ENCODE results near the gene FLNB. TPM values are rescaled to one million over a fixed set of nuclear protein-coding genes. Genes with fewer than 3 reads are reported as not detected.

Gene FLNB
- total RNA-seq, 4 donors from 2014 or later: 164 to 258 (median 242) TPM

GRCh38 chr3:58177747-58178527, 169.7 kb downstream of the FLNB start:
- Histone ChIP-seq H3K27ac (peak overlapping the region in 1 of 3 donors; percentile 36), H3K36me3 (no peaks in the 10 kb centered on the region), H3K9me3 (no peaks in the 10 kb centered on the region), H3K4me1 (peaks cover 32 to 47% of the 10 kb centered on the region in 2 donors), H3K4me3 (replicated peaks in 1 of 3) (peak overlapping the region in 1 of 3 donors; percentile 26), H3K27me3 (no peaks in the 10 kb centered on the region)
- TF ChIP-seq, protein P1, sequence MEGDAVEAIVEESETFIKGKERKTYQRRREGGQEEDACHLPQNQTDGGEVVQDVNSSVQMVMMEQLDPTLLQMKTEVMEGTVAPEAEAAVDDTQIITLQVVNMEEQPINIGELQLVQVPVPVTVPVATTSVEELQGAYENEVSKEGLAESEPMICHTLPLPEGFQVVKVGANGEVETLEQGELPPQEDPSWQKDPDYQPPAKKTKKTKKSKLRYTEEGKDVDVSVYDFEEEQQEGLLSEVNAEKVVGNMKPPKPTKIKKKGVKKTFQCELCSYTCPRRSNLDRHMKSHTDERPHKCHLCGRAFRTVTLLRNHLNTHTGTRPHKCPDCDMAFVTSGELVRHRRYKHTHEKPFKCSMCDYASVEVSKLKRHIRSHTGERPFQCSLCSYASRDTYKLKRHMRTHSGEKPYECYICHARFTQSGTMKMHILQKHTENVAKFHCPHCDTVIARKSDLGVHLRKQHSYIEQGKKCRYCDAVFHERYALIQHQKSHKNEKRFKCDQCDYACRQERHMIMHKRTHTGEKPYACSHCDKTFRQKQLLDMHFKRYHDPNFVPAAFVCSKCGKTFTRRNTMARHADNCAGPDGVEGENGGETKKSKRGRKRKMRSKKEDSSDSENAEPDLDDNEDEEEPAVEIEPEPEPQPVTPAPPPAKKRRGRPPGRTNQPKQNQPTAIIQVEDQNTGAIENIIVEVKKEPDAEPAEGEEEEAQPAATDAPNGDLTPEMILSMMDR (IDR thresholded peaks at IDR 0.05): peak; percentile 85 to 96 (median 91)
- TF ChIP-seq POLR2A (IDR thresholded peaks at IDR 0.05): no peak
- intact Hi-C loops (cut with DNase I): no loop called here
- WGBS, 2 donors: 12 to 18% methylated on average over 15 to 27 of the region's 46 CpGs
- DNase-seq: peak; percentile 86 to 93

DNA sequence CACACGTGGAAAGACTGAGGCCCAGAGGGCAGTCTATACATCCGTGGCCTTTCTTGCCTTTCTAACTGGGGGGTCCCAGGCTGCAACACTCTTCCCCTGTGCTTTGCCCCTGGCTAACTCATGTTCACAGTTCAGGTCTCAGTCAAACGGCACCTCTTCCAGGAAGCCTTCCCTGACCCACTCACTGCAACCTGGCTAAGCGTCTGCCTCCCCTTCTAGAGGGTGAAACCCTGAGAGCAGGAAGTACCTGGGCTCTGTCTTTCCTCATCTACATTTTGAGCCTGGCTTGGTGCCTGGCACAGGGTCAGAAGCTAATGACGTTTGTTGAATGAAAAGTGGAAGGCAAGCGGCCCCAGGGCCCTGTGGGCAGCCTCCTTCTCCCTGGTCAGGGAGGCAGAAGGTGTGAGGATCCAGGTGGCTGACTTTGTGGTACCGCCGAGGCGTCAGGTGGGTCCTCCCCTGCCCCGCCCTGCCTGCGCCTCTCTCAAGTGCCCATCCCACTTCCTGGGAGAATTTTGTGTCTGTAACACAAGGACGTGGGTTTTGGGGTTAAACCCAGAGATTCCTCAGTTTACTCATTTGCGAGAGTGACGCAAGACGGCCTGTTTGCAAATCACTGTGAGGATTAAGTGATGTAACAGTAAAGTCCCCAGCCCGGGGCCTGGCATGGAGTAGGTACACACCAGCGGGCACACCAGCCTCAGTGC, 170.5 kb downstream of the FLNB start:
- Histone ChIP-seq H3K4me3 (replicated peaks in 1 of 3) (no peak overlapping the region), H3K36me3 (no peaks in the 10 kb centered on the region), H3K27ac (no peak overlapping the region), H3K9me3 (no peaks in the 10 kb centered on the region), H3K4me1 (peaks cover 32 to 44% of the 10 kb centered on the region in 2 donors), H3K27me3 (no peaks in the 10 kb centered on the region)
- WGBS, 2 donors: 81 to 88% methylated on average over 16 of the region's 17 CpGs
- intact Hi-C loops (cut with DNase I): no loop called here
- TF ChIP-seq, protein P1 (IDR thresholded peaks at IDR 0.05): no peak
- no peak for TF ChIP-seq POLR2A (IDR thresholded peaks at IDR 0.05)
- no peak for DNase-seq

DNA sequence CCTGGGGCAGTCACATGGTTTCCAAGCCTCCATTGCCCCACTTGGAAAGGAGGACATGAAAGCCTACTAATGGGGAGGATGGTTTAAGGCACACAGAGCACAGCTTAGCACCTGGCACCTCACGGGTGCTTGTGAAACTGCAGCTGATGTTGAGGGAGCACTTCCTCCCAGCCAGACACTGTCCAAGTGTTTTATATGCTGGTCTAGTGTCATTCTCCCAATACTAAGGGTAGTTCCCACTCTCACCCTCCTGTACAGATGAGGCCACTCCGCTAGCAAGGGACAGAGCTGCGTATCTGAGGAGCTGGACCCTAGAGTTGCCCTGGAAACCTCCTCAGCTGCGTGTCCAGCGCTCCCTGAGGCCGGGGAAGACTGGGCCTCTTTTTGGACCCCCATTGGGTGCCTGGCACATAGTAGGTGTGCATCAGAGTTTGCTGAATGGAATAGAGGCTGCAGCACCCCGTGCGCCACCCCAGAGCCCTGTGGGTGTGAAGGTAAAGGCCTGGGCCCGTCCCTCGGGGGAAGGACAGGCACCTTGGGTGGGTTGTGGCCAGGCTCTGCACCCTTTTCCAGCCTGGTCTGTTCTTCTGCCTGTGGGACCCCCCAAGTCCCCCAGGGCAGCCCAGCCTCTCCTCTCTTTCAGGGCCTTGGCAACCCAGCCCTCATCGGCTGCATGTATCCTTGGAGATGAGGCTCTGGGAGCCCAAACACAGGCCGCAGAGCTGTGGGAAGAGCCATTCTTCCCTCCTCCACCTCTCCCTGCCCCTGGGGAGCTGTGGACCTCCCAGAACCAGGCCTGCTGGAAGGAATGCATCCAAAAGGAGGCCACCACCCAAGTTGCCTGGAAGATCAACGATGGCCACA, 171.2 kb downstream of the FLNB start:
- Histone ChIP-seq H3K9me3 (no peaks in the 10 kb centered on the region), H3K4me1 (peaks cover 25 to 36% of the 10 kb centered on the region in 2 donors), H3K4me3 (replicated peaks in 1 of 3) (no peak overlapping the region), H3K27ac (no peak overlapping the region), H3K36me3 (no peaks in the 10 kb centered on the region), H3K27me3 (no peaks in the 10 kb centered on the region)
- TF ChIP-seq, protein P1 (IDR thresholded peaks at IDR 0.05): no peak
- no peak for TF ChIP-seq POLR2A (IDR thresholded peaks at IDR 0.05)
- 85 to 95% methylated on average over 5 to 10 of the region's 13 CpGs for WGBS, 2 donors
- DNase-seq: no peak
- intact Hi-C loops (cut with DNase I): loop anchor here (10.0 kb wide), 1 partner anchor 245 kb away; no protein-coding TSS in a partner anchor

GRCh38 chr3:58180099-58180880, 172.1 kb downstream of the FLNB start:
- no peaks in the 10 kb centered on the region for H3K36me3 ChIP-seq
- no peaks in the 10 kb centered on the region for H3K27me3 ChIP-seq
- TF ChIP-seq, protein P1 (IDR thresholded peaks at IDR 0.05): no peak
- TF ChIP-seq POLR2A (IDR thresholded peaks at IDR 0.05): no peak
- no peak for DNase-seq
- WGBS, 2 donors: 83 to 96% methylated on average over 9 of the region's 12 CpGs
- intact Hi-C loops (cut with DNase I): loop anchor here (10.0 kb wide), 1 partner anchor 245 kb away; no protein-coding TSS in a partner anchor
- no peaks in the 10 kb centered on the region for H3K9me3 ChIP-seq
- H3K4me1 ChIP-seq: peaks cover 17 to 28% of the 10 kb centered on the region in 2 donors
- no peak overlapping the region for H3K27ac ChIP-seq
- no peak overlapping the region for H3K4me3 ChIP-seq (replicated peaks in 1 of 3)

Data from thyroid gland (tissue), 4 donors.